Left colon (tissue), 2 donors: ENCODE data around the gene C10orf71. TPM values are rescaled to one million over a fixed set of nuclear protein-coding genes. Genes with fewer than 3 reads are reported as not detected.

Experiments
- ATAC-seq: fragments of 200-7000 bp; cut with Tn5 transposase; one replicate; pipeline ENCODE4 v1.9.1; 2020; ENCODE audit warnings: mild to moderate bottlenecking, moderate library complexity
- DNase-seq, 2 donors: peaks; one replicate each; pipeline ENCODE4 v3.0.0-alpha.2; 2020
- intact Hi-C, 2 donors: fragments of 100-400 bp; cut with DNase I in 1 of 2; cut with micrococcal nuclease in 1 of 2; formaldehyde crosslinking; loops; one replicate each; pipeline versions ENCODE4 v1.11.2 to v1.14.0; 2022; cut with DNase I, micrococcal nuclease
- total RNA-seq, 2 donors: library from RNA; stranded (reverse); fragmentation: NEBNext Ultra II Directional; extraction: Animal tissue kit (Norgen Biotek cat#: 25700); gene quantifications; one replicate each; pipeline ENCODE4 v1.2.1, GENCODE V29; 2021
- donor health status: DM: no; HTN: no; CAD: no.
- donor health status: DM: yes; HTN: yes; CAD: no.

Gene C10orf71
- total RNA-seq, 2 donors from 2014 or later, result not detected

DNA sequence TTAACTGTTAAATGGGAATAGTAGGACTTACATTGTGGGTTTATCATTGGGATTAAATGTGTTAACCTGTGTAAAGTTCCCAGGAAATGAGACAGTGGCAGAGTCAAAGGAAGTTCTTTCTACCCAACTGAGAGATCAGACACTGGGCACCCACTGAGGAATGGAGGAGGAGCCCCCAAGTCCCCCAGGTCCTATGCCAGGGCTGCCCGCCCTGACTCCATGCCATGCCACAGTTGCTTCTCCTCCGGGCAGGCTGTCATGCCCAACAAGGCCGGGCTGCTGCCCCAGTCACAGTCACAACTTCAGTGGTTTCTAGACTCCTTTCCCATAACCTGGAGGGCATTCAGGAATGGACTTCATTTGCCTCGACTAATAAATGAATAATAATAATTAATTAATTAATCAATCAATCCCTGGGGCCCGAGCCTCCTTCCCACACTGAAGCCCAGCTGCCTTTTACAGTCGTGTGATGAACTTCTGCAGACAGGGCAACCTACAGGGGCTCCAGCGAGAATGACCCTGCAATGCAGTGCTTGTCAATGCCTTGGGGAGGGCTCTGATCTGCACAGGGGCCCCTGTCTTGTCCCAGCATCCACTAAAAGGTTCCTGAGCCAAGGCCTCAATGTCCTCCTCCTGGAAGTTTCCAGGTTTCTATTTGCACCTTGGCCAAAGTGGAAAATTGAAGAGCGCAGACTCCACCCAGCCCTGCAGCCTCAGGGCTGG lies 64.5 kb downstream of the C10orf71 start:
- intact Hi-C loops, result no loop called here
- DNase-seq, result no peak
- no peak for ATAC-seq

DNA sequence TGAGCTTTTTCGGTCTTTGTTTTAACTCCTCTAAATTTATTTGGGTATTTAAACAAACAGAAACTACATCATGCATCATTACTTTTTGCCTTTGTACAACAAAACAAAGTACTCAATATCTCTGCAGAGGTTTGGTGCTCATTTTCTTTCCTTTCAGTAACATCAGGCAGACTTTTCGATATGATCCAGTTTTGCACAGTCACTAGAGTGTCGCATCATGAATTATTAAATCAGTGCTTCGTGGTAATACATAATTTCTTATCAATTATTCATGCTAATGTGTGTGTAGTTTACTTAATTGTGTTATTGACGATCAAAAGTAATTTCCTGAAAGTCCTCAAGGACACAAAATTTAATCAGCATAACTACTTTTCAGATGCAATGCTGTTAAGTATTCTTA lies 65.1 kb downstream of the C10orf71 start:
- ATAC-seq (no peak), DNase-seq (no peak)
- intact Hi-C loops, result no loop called here

- no peak for ATAC-seq
- intact Hi-C loops, result no loop called here
- DNase-seq, result no peak
Observed at GRCh38 chr10:49364747-49365146, 65.8 kb downstream of the C10orf71 start.

DNA sequence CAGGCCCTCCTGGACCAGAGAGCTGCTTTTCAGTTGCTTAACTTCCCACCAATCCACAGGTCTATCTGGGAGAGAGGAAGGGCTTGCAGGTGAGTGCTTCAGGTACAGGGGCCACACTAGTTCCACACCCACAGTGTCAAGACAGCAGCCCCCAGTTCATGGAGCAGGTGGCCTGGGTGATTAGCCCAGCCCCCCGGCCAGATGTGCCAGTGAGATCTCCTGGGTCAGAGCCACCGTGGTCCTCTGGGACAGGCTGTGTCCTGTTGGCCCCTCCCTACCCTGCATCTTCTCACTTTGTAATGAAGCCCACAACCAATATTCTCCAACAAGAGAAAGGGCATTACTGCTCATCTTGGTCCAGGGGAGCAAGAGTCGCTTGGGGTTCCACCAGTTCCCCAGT lies 66.3 kb downstream of the C10orf71 start:
- DNase-seq (no peak), ATAC-seq (no peak)
- intact Hi-C loops, result no loop called here

- no peak for ATAC-seq
- DNase-seq, result no peak
- intact Hi-C loops, result no loop called here
Observed at GRCh38 chr10:49365675-49366415, 66.9 kb downstream of the C10orf71 start.

- intact Hi-C loops, result no loop called here
- DNase-seq (no peak), ATAC-seq (no peak)
Observed at GRCh38 chr10:49366460-49366859, 67.5 kb downstream of the C10orf71 start.

DNA sequence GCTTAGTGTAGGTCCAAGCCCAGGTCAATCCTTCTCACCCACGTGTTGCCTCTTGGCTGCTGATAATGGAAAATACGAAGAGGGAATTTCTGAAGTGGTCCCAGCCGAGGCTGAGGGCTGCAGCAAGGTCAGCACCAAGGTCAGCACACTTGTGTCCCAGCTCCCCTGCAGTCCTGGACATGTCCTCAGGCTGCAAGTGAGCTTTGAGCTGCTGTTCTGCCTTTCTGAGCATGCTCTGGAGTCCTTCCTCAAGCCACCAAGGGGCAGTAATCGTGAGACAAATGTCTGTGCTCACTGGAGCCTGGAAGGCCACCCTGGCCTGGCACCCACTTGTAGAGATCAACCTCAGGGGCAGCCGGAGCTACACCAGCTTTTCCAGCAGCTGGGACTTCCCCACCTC lies 68.6 kb downstream of the C10orf71 start:
- intact Hi-C loops, result no loop called here
- ATAC-seq, result no peak
- DNase-seq, result no peak

- no peak for DNase-seq
- no peak for ATAC-seq
- intact Hi-C loops, result no loop called here
Observed at GRCh38 chr10:49368256-49368655, 69.3 kb downstream of the C10orf71 start.

DNA sequence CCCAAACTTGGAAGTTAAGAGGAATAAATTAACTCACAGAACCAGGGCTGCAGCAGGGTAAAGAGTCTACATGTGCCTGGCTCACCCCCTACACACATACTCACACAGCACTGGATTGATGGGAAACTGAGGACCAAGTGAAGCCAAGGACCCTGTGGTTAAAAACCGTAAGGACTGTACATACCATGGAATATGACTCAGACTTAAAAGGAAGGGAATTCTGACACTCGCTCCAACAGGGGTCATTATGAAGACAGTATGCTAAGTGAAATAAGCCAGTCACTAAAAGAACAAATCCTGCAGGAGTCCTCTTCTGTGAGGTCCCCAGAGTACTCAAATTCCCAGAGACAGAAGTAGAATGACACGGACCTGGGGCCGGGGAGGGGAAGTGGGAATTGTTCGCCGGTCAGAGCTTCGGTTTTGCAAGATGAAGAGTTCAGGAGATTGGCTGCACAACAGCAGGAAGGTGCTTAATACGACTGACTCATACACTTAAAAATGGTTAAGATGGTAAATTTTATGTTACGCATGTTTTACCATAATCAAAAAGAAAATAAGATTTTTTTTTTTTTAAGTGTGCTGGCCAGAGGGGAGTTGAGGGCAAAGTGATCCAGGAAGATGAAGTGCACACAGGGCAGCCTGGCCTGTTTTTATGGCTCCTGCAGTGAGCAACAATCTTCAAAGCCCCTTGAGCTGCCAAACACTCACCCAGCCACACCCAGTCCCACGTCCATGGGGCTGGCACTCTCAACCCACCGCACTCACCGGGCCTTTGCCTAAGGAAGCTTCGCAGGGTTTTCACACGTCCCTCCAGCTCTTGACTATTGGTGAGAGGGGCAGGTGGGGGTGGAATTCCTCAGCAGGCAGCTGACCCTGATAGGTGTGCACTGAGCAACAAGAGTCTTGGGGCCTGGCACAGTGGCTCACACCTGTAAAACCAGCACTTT lies 70.5 kb downstream of the C10orf71 start:
- intact Hi-C loops, result no loop called here

DNA sequence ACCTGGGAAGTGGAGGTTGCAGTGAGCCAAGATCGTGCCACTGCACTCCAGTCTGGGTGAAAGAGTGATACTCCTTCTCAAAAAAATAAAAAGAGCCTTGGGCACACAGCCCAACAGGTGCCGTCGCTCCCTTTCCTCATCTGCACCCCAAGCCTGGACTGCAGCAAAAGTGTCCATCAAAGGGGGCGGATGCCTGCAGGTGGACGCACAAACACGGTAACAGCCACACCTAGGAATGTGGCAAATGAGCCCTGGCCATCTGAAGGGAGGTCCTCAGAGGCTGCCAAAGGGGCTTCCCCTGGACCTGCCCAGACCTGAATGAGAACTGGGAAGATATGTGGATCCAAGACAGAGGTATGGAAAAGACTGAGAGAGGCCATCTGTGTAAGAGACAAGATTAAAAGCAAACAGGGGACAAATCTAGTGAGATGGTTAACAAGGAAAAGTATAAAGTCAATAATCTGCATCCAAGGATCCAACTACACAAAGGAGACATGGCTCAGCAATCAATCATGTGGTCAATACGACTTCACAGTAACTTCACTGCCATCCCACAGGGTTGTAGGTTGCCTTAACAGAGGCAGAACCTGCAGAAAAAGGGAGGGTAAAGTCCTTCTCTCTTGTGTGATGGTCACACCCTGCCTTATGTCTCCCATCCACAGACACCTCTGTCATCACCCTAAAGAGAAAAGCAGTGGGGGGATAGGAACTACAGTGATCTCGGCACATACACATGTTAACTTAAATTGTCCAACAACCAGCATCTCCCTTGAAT lies 71.5 kb downstream of the C10orf71 start:
- intact Hi-C loops, result no loop called here
- DNase-seq (no peak), ATAC-seq (no peak)

More for the DNA sequence above, 70.5 kb downstream of the C10orf71 start:
- no peak for DNase-seq
- no peak for ATAC-seq

GRCh38 chr10:49371967-49372366 lies 73.0 kb downstream of the C10orf71 start:
- intact Hi-C loops, result no loop called here
- ATAC-seq (no peak), DNase-seq (no peak)

- DNase-seq (no peak), ATAC-seq (no peak)
- intact Hi-C loops, result no loop called here
Observed at GRCh38 chr10:49373361-49373760, 74.4 kb downstream of the C10orf71 start.

DNA sequence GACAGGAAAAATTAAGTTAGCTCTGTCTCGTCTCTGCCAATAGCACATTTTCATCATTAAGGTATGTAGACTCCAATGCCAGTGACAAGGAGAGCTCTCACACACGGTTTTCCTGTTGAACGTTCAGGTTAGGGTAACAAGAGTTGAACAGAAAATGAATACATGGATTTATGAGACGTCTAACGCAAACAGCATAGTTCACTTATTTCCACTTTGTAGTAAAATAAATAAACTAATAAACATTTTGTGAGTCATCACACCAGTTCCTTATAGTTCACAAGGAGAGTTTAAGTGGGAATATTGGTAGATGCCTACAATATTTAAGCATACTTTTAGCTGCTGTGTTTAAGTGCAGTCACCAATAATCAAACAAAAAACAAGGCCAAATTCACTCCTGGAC lies 75.8 kb downstream of the C10orf71 start:
- no peak for ATAC-seq
- intact Hi-C loops, result no loop called here
- DNase-seq, result no peak

DNA sequence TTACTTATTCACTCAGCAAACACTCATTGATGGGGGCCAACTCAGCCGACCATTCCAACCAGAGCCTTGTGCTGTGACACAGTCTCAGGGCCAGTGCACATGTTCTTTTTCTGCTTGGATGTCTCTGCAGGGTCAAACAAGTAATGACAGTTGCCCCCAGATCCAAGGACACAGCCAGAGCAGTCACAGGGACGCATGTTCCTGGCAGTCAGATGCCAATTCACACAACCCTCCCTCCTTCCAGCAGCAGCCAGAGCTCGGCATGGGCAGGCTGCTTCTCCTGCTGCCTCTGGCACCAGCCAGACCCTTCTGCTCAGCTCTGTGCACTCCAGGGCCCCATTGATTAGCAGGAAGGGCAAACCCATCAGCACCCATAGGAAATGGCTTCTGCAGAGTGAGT lies 76.6 kb downstream of the C10orf71 start:
- intact Hi-C loops, result no loop called here
- no peak for DNase-seq
- ATAC-seq, result no peak

Other genes with a start within 250 kb of the C10orf71 start
- gene VSTM4, start 183.6 kb upstream of the C10orf71 start, total RNA-seq, result 1 to 10 TPM; 1.4 to 3.5 TPM
- gene FAM170B, start 165.1 kb upstream of the C10orf71 start, total RNA-seq, result not detected
- gene TMEM273, start 110.8 kb upstream of the C10orf71 start, total RNA-seq, result 1 to 10 TPM; 2.7 to 8.4 TPM
- under 1 TPM in 1 of 2 donors, not detected in 1; 0.11 TPM for gene DRGX, start 96.9 kb downstream of the C10orf71 start, total RNA-seq
- 10 to 100 TPM; 16.4 to 24.5 TPM for gene ERCC6, start 240.0 kb downstream of the C10orf71 start, total RNA-seq